H1 (cell line): ENCODE results near the gene E2F2. TPM values are rescaled to one million over a fixed set of nuclear protein-coding genes. Genes with fewer than 3 reads are reported as not detected.

Experiments
- CBX5 ChIP-seq: fragments of 300-800, 300-1000 bp; sonication (generic); IDR thresholded peaks from 2 replicates; pipeline ENCODE4 v1.7.1; 2016; ENCODE audit warnings: antibody characterized with exemption, low read length, low read depth
- GTF2F1 ChIP-seq: IDR thresholded peaks from 2 replicates; pipeline ENCODE4 v1.6.1; 2012; ENCODE audit warnings: low read depth, low read length, improper control_type of control experiment, borderline replicate concordance
- SIN3A ChIP-seq, 2 experiments: IDR thresholded peaks in 1 of 2; conservative IDR thresholded peaks in 1 of 2; 2 replicates each; pipeline ENCODE4 v1.6.1; 2011 to 2012; ENCODE audit warnings: low read length in 2 of 2, improper control_type of control experiment in 1 of 2, low read depth in 1 of 2, mild to moderate bottlenecking in 1 of 2
- polyA plus RNA-seq, 7 experiments: library from polyadenylated mRNA; depleted of rRNA in 3 of 7; stranded (reverse) in 5 of 7; unstranded in 2 of 7; fragments of >200 nt in 5 of 7; fragments of 200-250 nt in 2 of 7; gene quantifications; 1 replicate in 5 of 7; 2 replicates in 1 of 7; 4 replicates in 1 of 7; pipeline versions ENCODE4 v1.2.1 to v1.2.3, GENCODE V29; 2011 to 2013; ENCODE audit warnings: missing spikeins in 2 of 7, mixed read lengths in 2 of 7
- total RNA-seq: library from RNA; stranded (reverse); fragmentation: NEBNext Ultra II Directional; extraction: Animal tissue kit (Norgen Biotek cat#: 25700); gene quantifications from 2 replicates; pipeline ENCODE4 v1.2.1, GENCODE V29; 2021
- TF ChIP-seq, protein P1 (sequence below): fragments of 300-600 bp; sonication (generic); IDR thresholded peaks from 2 replicates; pipeline ENCODE4 v1.7.1; 2012; ENCODE audit warnings: low read length, moderate library complexity, mild to moderate bottlenecking, inconsistent platforms; ENCODE audit not compliant: insufficient replicate concordance

Gene E2F2
- total and polyA plus RNA-seq, 2 of the 8 experiments (the other 6 are each of a cell fraction or from before 2014, with no cell fraction given): 1.8 to 7.0 TPM

DNA sequence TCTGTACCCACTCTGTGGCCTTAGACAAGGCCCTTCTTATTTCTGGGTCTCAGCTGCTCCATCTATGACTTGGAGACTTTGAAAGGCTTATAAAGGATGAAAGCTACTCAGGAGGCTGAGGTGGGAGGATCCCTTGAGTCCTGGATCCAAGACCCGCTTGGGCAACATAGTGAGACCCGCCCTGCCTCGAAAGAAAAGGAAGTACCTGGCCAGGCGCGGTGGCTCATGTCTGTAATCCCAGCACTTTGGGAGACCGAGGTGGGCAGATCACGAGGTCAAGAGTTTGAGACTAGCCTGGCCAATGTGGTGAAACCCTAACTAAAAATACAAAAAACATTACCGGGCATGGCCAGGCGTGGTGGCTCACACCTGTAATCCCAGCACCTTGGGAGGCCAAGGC lies 14.8 kb upstream of the E2F2 start (continued):
- TF ChIP-seq, protein P1, sequence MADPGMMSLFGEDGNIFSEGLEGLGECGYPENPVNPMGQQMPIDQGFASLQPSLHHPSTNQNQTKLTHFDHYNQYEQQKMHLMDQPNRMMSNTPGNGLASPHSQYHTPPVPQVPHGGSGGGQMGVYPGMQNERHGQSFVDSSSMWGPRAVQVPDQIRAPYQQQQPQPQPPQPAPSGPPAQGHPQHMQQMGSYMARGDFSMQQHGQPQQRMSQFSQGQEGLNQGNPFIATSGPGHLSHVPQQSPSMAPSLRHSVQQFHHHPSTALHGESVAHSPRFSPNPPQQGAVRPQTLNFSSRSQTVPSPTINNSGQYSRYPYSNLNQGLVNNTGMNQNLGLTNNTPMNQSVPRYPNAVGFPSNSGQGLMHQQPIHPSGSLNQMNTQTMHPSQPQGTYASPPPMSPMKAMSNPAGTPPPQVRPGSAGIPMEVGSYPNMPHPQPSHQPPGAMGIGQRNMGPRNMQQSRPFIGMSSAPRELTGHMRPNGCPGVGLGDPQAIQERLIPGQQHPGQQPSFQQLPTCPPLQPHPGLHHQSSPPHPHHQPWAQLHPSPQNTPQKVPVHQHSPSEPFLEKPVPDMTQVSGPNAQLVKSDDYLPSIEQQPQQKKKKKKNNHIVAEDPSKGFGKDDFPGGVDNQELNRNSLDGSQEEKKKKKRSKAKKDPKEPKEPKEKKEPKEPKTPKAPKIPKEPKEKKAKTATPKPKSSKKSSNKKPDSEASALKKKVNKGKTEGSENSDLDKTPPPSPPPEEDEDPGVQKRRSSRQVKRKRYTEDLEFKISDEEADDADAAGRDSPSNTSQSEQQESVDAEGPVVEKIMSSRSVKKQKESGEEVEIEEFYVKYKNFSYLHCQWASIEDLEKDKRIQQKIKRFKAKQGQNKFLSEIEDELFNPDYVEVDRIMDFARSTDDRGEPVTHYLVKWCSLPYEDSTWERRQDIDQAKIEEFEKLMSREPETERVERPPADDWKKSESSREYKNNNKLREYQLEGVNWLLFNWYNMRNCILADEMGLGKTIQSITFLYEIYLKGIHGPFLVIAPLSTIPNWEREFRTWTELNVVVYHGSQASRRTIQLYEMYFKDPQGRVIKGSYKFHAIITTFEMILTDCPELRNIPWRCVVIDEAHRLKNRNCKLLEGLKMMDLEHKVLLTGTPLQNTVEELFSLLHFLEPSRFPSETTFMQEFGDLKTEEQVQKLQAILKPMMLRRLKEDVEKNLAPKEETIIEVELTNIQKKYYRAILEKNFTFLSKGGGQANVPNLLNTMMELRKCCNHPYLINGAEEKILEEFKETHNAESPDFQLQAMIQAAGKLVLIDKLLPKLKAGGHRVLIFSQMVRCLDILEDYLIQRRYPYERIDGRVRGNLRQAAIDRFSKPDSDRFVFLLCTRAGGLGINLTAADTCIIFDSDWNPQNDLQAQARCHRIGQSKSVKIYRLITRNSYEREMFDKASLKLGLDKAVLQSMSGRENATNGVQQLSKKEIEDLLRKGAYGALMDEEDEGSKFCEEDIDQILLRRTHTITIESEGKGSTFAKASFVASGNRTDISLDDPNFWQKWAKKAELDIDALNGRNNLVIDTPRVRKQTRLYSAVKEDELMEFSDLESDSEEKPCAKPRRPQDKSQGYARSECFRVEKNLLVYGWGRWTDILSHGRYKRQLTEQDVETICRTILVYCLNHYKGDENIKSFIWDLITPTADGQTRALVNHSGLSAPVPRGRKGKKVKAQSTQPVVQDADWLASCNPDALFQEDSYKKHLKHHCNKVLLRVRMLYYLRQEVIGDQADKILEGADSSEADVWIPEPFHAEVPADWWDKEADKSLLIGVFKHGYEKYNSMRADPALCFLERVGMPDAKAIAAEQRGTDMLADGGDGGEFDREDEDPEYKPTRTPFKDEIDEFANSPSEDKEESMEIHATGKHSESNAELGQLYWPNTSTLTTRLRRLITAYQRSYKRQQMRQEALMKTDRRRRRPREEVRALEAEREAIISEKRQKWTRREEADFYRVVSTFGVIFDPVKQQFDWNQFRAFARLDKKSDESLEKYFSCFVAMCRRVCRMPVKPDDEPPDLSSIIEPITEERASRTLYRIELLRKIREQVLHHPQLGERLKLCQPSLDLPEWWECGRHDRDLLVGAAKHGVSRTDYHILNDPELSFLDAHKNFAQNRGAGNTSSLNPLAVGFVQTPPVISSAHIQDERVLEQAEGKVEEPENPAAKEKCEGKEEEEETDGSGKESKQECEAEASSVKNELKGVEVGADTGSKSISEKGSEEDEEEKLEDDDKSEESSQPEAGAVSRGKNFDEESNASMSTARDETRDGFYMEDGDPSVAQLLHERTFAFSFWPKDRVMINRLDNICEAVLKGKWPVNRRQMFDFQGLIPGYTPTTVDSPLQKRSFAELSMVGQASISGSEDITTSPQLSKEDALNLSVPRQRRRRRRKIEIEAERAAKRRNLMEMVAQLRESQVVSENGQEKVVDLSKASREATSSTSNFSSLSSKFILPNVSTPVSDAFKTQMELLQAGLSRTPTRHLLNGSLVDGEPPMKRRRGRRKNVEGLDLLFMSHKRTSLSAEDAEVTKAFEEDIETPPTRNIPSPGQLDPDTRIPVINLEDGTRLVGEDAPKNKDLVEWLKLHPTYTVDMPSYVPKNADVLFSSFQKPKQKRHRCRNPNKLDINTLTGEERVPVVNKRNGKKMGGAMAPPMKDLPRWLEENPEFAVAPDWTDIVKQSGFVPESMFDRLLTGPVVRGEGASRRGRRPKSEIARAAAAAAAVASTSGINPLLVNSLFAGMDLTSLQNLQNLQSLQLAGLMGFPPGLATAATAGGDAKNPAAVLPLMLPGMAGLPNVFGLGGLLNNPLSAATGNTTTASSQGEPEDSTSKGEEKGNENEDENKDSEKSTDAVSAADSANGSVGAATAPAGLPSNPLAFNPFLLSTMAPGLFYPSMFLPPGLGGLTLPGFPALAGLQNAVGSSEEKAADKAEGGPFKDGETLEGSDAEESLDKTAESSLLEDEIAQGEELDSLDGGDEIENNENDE: no peak
- no peak for TF ChIP-seq CBX5
- no peak for TF ChIP-seq GTF2F1
- TF ChIP-seq SIN3A (conservative IDR thresholded peaks at IDR 0.05 in 1 of 2, IDR thresholded peaks at IDR 0.05 in 1 of 2; ENCODE audit: low read depth in 1 of 2, low read length in 2 of 2): no peak
